Measurements from ENCODE around the gene CCT6A. TPM values are rescaled to one million over a fixed set of nuclear protein-coding genes. Genes with fewer than 3 reads are reported as not detected.
A peak's percentile ranks its signal among the peaks of the same experiment; 100 is the strongest.
"Not testable (repeated sequence)": the region's sequence is repeated elsewhere in the genome, so short reads cannot be mapped to it uniquely, and the experiment has no call there.

The CCT6A gene
- total and polyA plus RNA-seq, 2 experiments from 2014 or later: 99.0 to 167 TPM

- H3K4me3 ChIP-seq: no peak overlapping the region
- no peaks in the 10 kb centered on the region for H3K4me1 ChIP-seq (ENCODE audit: low read depth)
- TF ChIP-seq CTCF (IDR thresholded peaks at IDR 0.05; ENCODE audit: low read depth, low read length): no peak
- H3K36me3 ChIP-seq: peaks cover 14% of the 10 kb centered on the region
- no peaks in the 10 kb centered on the region for H3K27me3 ChIP-seq
- no peak overlapping the region for H3K27ac ChIP-seq
- DNase-seq (ENCODE audit: low read depth in 1 of 2, low spot score in 1 of 2): peak in 1 of 2 donors; percentile 34
- H3K9me3 ChIP-seq (ENCODE audit: low read depth): no peaks in the 10 kb centered on the region
Observed at GRCh38 chr7:56009695-56010094, 41.9 kb upstream of the CCT6A start.

- DNase-seq (ENCODE audit: low read depth in 1 of 2, low spot score in 1 of 2); H3K27me3 ChIP-seq; H3K4me1 ChIP-seq (ENCODE audit: low read depth); H3K9me3 ChIP-seq (ENCODE audit: low read depth); H3K27ac ChIP-seq; H3K4me3 ChIP-seq: not testable (repeated sequence)
- peaks cover 27% of the 10 kb centered on the region for H3K36me3 ChIP-seq
Observed at GRCh38 chr7:56017015-56017414, 34.5 kb upstream of the CCT6A start.

GRCh38 chr7:56019501-56019900, 32.1 kb upstream of the CCT6A start:
- Histone ChIP-seq H3K4me3 (no peak overlapping the region), H3K27ac (no peak overlapping the region), H3K4me1 (ENCODE audit: low read depth) (peaks cover 5% of the 10 kb centered on the region), H3K36me3 (peaks cover 18% of the 10 kb centered on the region), H3K27me3 (no peaks in the 10 kb centered on the region), H3K9me3 (ENCODE audit: low read depth) (no peaks in the 10 kb centered on the region)
- DNase-seq (ENCODE audit: low read depth in 1 of 2, low spot score in 1 of 2): no peak
- no peak for TF ChIP-seq CTCF (IDR thresholded peaks at IDR 0.05; ENCODE audit: low read depth, low read length)

- no peaks in the 10 kb centered on the region for H3K27me3 ChIP-seq
- no peak for DNase-seq (ENCODE audit: low read depth in 1 of 2, low spot score in 1 of 2)
- no peak overlapping the region for H3K4me3 ChIP-seq
- H3K27ac ChIP-seq: peak overlapping the region; percentile 39
- no peak for TF ChIP-seq CTCF (IDR thresholded peaks at IDR 0.05; ENCODE audit: low read depth, low read length)
- no peaks in the 10 kb centered on the region for H3K9me3 ChIP-seq (ENCODE audit: low read depth)
- peaks cover 5% of the 10 kb centered on the region for H3K4me1 ChIP-seq (ENCODE audit: low read depth)
- peaks cover 3% of the 10 kb centered on the region for H3K36me3 ChIP-seq
Observed at GRCh38 chr7:56023500-56023899, 28.1 kb upstream of the CCT6A start.

- H3K27ac ChIP-seq: no peak overlapping the region
- no peak overlapping the region for H3K4me3 ChIP-seq
- peaks cover 4% of the 10 kb centered on the region for H3K36me3 ChIP-seq
- no peaks in the 10 kb centered on the region for H3K9me3 ChIP-seq (ENCODE audit: low read depth)
- no peak for DNase-seq (ENCODE audit: low read depth in 1 of 2, low spot score in 1 of 2)
- H3K27me3 ChIP-seq: no peaks in the 10 kb centered on the region
- TF ChIP-seq CTCF (IDR thresholded peaks at IDR 0.05; ENCODE audit: low read depth, low read length): no peak
- peaks cover 5% of the 10 kb centered on the region for H3K4me1 ChIP-seq (ENCODE audit: low read depth)
Observed at GRCh38 chr7:56026538-56026937, 25.0 kb upstream of the CCT6A start.

GRCh38 chr7:56028942-56029630, 22.5 kb upstream of the CCT6A start:
- no peak for DNase-seq (ENCODE audit: low read depth in 1 of 2, low spot score in 1 of 2)
- Histone ChIP-seq H3K27me3 (no peaks in the 10 kb centered on the region), H3K36me3 (peaks cover 4% of the 10 kb centered on the region), H3K4me3 (no peak overlapping the region), H3K4me1 (ENCODE audit: low read depth) (no peaks in the 10 kb centered on the region), H3K27ac (no peak overlapping the region), H3K9me3 (ENCODE audit: low read depth) (no peaks in the 10 kb centered on the region)
- no peak for TF ChIP-seq CTCF (IDR thresholded peaks at IDR 0.05; ENCODE audit: low read depth, low read length)
